Neural cell (in vitro differentiated cells): ENCODE data around the gene RAP1GDS1.

Experiments used
- EP300 ChIP-seq: fragments of 450-650 bp; conservative IDR thresholded peaks from 2 replicates; pipeline ENCODE4 v1.6.1; 2014; ENCODE audit warnings: antibody characterized with exemption, mild to moderate bottlenecking, moderate library complexity; ENCODE audit not compliant: poor library complexity, severe bottlenecking
- EZH2 ChIP-seq: fragments of 200-600, 300-800 bp; shearing (Covaris generic), sonication (generic); IDR thresholded peaks from 2 replicates; pipeline ENCODE4 v1.6.1; 2014; ENCODE audit warnings: antibody characterized with exemption, low read length, borderline replicate concordance, mild to moderate bottlenecking; ENCODE audit not compliant: insufficient read depth, poor library complexity, severe bottlenecking
- POLR2AphosphoS5 ChIP-seq: IDR thresholded peaks from 2 replicates; pipeline ENCODE4 v1.6.1; 2012
- TF ChIP-seq, protein P1 (sequence below): fragments of 450-650 bp; IDR thresholded peaks from 2 replicates; pipeline ENCODE4 v1.5.1; 2014; ENCODE audit warnings: antibody characterized with exemption, mild to moderate bottlenecking, moderate library complexity; ENCODE audit not compliant: poor library complexity, severe bottlenecking
- TF ChIP-seq, protein P2 (sequence below): IDR thresholded peaks from 2 replicates; pipeline ENCODE4 v1.6.1; 2012; ENCODE audit warnings: borderline replicate concordance

DNA sequence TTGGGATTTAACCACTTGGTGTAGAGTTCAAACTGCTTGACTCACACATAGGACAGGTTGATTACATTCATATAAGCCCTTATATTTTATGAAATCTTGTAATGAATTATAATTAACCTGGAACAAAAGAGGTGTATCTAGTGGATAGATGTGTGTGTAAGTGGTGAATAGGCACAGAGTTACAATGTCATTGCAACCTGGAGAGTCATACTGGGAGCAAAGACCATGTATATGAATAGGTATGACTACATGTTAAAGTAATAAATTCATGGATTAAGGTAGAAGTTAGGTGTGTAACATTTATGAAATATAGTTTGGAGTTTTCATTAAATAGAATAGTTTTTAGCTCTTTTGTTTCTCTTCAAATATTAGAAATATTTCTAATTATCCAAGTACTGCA is 26.1 kb downstream of the RAP1GDS1 start:
- TF ChIP-seq, protein P1, sequence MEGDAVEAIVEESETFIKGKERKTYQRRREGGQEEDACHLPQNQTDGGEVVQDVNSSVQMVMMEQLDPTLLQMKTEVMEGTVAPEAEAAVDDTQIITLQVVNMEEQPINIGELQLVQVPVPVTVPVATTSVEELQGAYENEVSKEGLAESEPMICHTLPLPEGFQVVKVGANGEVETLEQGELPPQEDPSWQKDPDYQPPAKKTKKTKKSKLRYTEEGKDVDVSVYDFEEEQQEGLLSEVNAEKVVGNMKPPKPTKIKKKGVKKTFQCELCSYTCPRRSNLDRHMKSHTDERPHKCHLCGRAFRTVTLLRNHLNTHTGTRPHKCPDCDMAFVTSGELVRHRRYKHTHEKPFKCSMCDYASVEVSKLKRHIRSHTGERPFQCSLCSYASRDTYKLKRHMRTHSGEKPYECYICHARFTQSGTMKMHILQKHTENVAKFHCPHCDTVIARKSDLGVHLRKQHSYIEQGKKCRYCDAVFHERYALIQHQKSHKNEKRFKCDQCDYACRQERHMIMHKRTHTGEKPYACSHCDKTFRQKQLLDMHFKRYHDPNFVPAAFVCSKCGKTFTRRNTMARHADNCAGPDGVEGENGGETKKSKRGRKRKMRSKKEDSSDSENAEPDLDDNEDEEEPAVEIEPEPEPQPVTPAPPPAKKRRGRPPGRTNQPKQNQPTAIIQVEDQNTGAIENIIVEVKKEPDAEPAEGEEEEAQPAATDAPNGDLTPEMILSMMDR, result no peak
- TF ChIP-seq POLR2AphosphoS5 (no peak), EP300 (no peak), EZH2 (no peak)
- TF ChIP-seq, protein P2, sequence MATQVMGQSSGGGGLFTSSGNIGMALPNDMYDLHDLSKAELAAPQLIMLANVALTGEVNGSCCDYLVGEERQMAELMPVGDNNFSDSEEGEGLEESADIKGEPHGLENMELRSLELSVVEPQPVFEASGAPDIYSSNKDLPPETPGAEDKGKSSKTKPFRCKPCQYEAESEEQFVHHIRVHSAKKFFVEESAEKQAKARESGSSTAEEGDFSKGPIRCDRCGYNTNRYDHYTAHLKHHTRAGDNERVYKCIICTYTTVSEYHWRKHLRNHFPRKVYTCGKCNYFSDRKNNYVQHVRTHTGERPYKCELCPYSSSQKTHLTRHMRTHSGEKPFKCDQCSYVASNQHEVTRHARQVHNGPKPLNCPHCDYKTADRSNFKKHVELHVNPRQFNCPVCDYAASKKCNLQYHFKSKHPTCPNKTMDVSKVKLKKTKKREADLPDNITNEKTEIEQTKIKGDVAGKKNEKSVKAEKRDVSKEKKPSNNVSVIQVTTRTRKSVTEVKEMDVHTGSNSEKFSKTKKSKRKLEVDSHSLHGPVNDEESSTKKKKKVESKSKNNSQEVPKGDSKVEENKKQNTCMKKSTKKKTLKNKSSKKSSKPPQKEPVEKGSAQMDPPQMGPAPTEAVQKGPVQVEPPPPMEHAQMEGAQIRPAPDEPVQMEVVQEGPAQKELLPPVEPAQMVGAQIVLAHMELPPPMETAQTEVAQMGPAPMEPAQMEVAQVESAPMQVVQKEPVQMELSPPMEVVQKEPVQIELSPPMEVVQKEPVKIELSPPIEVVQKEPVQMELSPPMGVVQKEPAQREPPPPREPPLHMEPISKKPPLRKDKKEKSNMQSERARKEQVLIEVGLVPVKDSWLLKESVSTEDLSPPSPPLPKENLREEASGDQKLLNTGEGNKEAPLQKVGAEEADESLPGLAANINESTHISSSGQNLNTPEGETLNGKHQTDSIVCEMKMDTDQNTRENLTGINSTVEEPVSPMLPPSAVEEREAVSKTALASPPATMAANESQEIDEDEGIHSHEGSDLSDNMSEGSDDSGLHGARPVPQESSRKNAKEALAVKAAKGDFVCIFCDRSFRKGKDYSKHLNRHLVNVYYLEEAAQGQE, result no peak
